ENCODE measurements around the gene DNAJC3. TPM values are rescaled to one million over a fixed set of nuclear protein-coding genes. Genes with fewer than 3 reads are reported as not detected.
"Not testable (repeated sequence)": the region's sequence is repeated elsewhere in the genome, so short reads cannot be mapped to it uniquely, and the experiment has no call there.

Gene DNAJC3
- total RNA-seq, 1 donor from 2014 or later, result 72.7 TPM

GRCh38 chr13:95652821-95653220 lies 24.1 kb upstream of the DNAJC3 start:
- no peak for DNase-seq (ENCODE audit: low read depth)
- TF ChIP-seq CTCF (IDR thresholded peaks at IDR 0.05; ENCODE audit: insufficient read depth, low read length, severe bottlenecking), result no peak
- no peaks in the 10 kb centered on the region for H3K36me3 ChIP-seq (ENCODE audit: control insufficient read depth, insufficient read depth, low read length)
- no peaks in the 10 kb centered on the region for H3K27me3 ChIP-seq (ENCODE audit: control insufficient read depth, insufficient read depth, low read length)
- H3K4me3 ChIP-seq (ENCODE audit: low read depth, low read length), result no peak overlapping the region
- FAIRE-seq, result no peak

- DNase-seq (ENCODE audit: low read depth) (peak; percentile 45), FAIRE-seq (no peak)
- Histone ChIP-seq H3K36me3 (ENCODE audit: control insufficient read depth, insufficient read depth, low read length) (no peaks in the 10 kb centered on the region), H3K4me3 (ENCODE audit: low read depth, low read length) (no peak overlapping the region), H3K27me3 (ENCODE audit: control insufficient read depth, insufficient read depth, low read length) (no peaks in the 10 kb centered on the region)
- TF ChIP-seq CTCF (IDR thresholded peaks at IDR 0.05; ENCODE audit: insufficient read depth, low read length, severe bottlenecking), result no peak
These were observed 20.4 kb upstream of the DNAJC3 start for GRCh38 chr13:95656386-95657015.

- DNase-seq (ENCODE audit: low read depth), result no peak
- no peak for TF ChIP-seq CTCF (IDR thresholded peaks at IDR 0.05; ENCODE audit: insufficient read depth, low read length, severe bottlenecking)
- Histone ChIP-seq H3K36me3 (ENCODE audit: control insufficient read depth, insufficient read depth, low read length) (no peaks in the 10 kb centered on the region), H3K27me3 (ENCODE audit: control insufficient read depth, insufficient read depth, low read length) (no peaks in the 10 kb centered on the region), H3K4me3 (ENCODE audit: low read depth, low read length) (no peak overlapping the region)
- FAIRE-seq, result no peak
These were observed 17.4 kb upstream of the DNAJC3 start for GRCh38 chr13:95659500-95659899.

- DNase-seq (ENCODE audit: low read depth), result peak; percentile 54
- H3K36me3 ChIP-seq (ENCODE audit: control insufficient read depth, insufficient read depth, low read length), result no peaks in the 10 kb centered on the region
These were observed 15.9 kb upstream of the DNAJC3 start for GRCh38 chr13:95660981-95661581.

GRCh38 chr13:95667235-95667634 lies 9.7 kb upstream of the DNAJC3 start:
- FAIRE-seq; DNase-seq (ENCODE audit: low read depth); H3K36me3 ChIP-seq (ENCODE audit: control insufficient read depth, insufficient read depth, low read length): not testable (repeated sequence)

More at GRCh38 chr13:95660981-95661581, 15.9 kb upstream of the DNAJC3 start:
- no peak overlapping the region for H3K4me3 ChIP-seq (ENCODE audit: low read depth, low read length)
- no peaks in the 10 kb centered on the region for H3K27me3 ChIP-seq (ENCODE audit: control insufficient read depth, insufficient read depth, low read length)
- FAIRE-seq, result no peak
- TF ChIP-seq CTCF (IDR thresholded peaks at IDR 0.05; ENCODE audit: insufficient read depth, low read length, severe bottlenecking), result peak; percentile 41

GRCh38 chr13:95671597-95671996 lies 5.3 kb upstream of the DNAJC3 start:
- Histone ChIP-seq H3K36me3 (ENCODE audit: control insufficient read depth, insufficient read depth, low read length) (no peaks in the 10 kb centered on the region), H3K27me3 (ENCODE audit: control insufficient read depth, insufficient read depth, low read length) (no peaks in the 10 kb centered on the region), H3K4me3 (ENCODE audit: low read depth, low read length) (no peak overlapping the region)
- TF ChIP-seq CTCF (IDR thresholded peaks at IDR 0.05; ENCODE audit: insufficient read depth, low read length, severe bottlenecking), result no peak
- no peak for DNase-seq (ENCODE audit: low read depth)
- no peak for FAIRE-seq

More at GRCh38 chr13:95667235-95667634, 9.7 kb upstream of the DNAJC3 start:
- not testable (repeated sequence) for H3K4me3 ChIP-seq (ENCODE audit: low read depth, low read length); H3K27me3 ChIP-seq (ENCODE audit: control insufficient read depth, insufficient read depth, low read length)

Data from bronchial epithelial cell (primary cell).